Right renal cortex interstitium (tissue), 3 donors: ENCODE measurements around the gene ASB7. TPM values are rescaled to one million over a fixed set of nuclear protein-coding genes. Genes with fewer than 3 reads are reported as not detected.

Experiments used
- DNase-seq, 3 donors: peaks; one replicate each; pipeline ENCODE4 v3.0.0-alpha.2; 2013; ENCODE audit warnings: low read depth in 3 of 3, low spot score in 2 of 3
- polyA plus RNA-seq, 3 donors: library from polyadenylated mRNA; unstranded; fragments of 120-200 nt; gene quantifications; one replicate each; pipeline ENCODE4 v1.2.1, GENCODE V29; 2013; ENCODE audit not compliant: insufficient read length in 3 of 3

Gene ASB7
- polyA plus RNA-seq, 3 donors: 16.3 to 18.0 (median 16.4) TPM

DNA sequence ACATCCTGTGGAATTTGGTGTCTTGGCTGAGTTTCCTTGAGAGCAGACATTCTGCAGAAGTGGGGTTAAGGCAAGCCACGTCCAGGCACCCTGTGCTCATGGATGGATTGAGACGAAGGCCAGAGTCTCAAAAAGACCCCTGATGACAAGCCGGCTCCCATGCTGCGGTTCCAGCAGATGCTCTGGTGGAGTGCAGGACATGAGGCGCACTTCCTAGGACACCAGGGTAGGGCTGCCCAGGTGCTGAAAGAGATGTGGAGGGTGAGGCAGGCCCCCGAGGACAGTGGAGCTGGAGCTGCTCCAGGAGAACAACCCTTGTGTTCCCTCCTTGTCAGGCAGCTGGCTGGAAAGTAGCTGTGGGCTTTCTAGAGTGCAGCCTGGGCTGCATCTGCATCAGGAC, 81.0 kb downstream of the ASB7 start:
- DNase-seq: no peak

DNA sequence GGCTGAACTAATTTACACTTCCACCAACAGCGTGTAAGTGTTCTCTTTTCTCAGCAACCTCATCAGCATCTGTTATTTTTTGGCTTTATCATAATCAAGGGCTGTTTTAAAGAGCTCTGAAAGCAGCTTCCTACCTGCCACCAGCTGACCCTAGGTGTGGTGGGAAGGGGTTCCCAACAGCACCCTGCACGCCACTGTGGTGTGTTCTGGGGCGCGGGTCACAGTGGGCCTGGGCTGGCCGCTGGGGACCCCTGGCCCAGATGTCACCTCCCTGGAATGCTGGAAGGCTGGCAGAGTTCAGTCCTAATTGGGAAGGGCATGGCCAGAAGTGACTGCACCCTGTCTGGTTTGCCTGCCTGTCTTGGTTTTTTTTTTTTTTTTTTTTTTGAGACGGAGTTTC, 82.2 kb downstream of the ASB7 start:
- no peak for DNase-seq

DNA sequence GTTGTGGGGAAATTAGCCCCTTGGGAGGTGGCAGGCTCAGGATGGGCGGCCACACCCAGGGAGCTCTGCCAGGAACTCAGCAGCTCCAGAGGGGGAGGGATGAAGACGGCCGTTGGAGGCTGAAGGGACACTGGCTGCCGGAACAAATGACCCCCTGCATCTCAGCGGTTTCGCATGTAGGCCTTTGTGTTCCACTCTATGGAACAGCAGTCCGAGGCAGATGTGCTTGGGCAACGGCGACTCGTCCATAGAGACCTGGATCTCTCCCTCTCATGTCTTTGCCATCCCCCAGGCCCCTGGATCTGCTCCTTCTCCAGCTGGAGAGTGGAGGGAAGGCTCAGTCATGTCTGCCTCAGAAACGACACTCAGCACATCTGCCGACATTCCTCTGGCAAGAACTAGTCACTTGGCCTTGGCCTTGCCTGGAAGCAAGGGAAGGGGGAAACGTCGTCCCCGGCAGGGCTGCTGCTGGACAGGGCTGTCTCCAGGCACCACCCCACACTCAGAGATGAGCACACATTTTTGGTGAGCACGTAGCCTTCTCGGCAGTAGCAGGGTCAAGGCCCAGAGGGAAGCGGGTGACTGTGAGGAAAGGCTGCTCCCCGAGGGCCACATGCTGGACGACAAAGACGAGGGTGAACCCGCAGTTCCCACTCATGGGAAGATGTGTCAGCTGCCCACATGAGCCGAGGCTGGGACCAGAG, 83.8 kb downstream of the ASB7 start:
- DNase-seq: no peak

DNA sequence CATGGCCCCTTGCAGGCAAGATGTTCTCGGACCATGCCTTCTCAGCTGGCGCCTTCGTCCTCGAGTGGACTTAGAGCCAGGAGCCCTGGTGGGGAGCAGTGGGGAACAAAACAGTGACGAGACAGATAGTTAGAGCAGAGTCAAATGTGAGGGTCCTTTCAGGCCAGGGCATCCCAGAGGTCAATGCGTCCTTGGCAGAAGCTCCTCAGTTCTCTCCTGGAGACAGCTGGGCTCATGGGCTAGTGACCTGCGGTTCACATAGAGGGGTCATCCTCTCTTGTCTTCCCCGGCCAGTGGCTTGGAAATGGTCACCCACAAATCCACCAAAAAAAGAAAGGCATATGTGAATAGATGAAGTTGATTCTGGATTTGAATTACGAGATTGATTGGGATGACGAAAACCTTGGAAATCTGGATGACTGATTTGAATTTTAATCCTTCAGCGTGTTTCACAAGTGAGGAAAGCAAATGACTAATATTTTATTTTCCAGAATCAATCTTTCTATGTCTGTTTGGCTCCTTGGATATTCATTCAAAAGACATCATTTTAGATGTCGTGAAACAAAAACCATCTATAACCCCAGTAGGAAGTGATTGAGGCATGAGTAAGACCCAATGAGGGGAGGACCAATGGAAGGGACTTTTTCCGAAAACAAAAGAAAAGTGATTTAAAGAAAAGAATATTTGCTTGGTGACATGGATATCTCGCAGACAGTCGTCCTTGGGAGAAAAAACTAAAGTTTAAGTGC, 84.5 kb downstream of the ASB7 start:
- DNase-seq: no peak

DNA sequence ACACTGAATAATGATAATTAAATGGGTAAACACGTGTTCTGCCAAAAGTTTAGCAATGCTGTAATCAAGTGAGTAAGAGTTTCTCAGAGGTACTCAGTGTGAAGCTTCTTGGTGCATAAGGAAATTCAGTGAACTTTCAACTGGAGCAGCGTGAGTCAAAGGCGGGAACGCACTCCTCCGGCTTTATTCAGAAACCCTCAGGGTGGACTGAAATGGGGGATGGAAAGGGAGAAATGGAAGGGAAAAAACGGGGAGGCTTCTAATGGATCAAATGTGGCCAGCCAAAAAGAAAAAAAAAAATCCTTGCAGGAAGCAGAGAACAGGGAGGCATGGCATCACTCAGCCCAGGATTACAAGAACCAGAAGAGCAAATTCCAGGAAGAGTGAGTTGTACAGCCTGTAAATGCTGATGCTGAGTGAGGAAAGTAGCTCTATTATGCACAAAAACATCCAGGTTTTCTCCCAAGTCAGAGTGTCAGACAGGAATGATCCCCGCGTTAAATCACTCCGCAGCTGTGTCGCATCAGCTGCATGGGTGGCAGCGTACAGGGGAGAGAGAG, 85.3 kb downstream of the ASB7 start:
- no peak for DNase-seq

DNA sequence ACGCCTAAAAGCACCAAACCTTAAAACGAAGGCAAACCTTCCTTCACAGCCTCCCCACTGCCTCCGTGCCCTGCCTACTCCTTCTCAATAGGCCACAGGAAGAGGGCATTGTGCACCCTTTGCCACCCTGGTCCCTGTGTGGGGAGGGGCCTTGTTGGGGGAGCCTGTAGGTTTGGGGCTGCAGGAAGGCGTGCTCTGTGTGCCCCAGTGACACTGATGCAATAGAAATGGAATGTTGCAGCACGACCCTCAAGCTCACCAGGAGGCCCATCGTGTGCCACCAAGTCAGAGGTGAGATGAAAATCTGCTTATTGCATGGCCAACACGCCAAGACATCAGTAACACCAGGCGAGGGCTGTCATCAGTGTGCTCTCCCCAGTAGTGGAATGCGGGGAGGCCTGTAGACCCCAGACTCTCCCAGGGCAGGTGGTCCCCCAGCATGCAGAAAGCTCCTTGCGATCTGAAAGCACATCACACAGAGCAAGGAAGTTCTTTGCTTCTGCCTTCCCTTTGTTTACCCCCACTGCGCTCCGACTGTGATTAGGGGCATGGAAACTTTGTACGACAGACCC, 86.2 kb downstream of the ASB7 start:
- no peak for DNase-seq

DNA sequence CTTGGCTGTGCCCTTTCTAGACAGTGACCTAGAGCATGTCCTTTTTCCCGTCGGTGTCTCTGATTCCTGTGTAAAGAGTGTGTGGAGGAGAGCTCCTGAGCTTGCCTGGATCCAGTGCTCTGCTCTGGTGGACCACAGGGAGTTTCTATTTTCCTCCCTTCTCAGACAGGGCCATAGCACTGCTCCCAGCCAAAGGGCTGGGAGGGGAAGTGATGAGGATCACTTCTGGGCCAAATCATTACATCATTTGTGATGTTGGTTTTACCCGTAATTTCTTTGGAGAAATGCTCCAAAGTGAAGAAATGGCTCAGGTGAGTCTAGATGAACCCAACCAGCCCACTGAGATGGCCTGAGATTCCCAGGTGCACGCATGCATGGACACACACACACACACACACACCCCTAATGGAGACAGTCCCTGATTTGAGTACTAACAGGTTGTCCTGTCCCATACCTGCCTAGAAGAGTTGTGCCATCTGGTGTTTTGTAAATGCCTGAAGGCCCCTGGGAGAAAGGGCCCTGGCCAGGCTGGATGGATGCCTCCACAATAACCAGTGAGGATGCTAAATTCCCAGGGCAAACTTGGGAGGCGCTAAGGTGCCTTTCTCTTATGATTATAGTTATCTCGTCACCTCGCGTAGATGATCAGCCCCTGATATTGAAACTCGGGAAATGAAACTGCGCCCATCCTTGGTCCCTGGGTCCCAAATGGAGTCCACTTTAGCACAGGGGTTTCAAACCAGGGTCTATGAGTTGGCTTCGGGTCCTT, 86.9 kb downstream of the ASB7 start:
- no peak for DNase-seq

DNA sequence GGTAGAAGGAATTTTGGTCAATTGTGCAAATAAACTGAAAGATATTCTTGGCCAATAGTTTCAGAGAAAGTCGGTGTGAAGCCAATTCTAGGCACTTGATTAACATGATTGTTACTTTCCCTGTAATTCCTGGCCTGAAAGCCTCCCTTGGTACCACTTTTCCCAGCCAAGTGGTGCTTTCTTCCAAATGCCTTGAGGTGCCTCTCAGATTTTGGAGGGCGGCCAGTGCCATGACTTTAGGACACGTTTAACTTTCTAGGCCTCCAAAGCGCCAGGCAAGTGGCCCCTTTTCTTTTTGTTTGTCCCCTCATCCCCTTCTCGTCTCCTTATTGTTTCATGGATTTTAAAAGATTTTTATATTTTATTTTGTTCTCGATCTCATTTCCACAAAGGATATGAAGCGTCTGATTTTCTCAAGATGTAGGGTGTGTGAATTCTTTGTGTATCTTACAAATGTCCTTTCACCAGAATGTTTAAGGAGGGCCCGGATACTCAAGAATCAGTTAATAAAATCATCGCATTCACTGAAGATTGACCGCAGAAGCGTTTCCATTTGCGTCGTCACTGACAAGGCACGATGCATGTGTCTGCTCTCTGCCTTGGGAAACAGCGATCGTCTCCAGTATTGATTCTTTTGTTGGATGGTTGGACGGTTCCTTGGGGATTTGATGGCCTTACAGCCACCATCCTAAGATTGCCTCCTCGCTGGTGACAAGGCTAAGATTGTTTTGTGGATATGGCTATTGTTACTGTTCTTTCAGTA, 87.8 kb downstream of the ASB7 start:
- no peak for DNase-seq

DNA sequence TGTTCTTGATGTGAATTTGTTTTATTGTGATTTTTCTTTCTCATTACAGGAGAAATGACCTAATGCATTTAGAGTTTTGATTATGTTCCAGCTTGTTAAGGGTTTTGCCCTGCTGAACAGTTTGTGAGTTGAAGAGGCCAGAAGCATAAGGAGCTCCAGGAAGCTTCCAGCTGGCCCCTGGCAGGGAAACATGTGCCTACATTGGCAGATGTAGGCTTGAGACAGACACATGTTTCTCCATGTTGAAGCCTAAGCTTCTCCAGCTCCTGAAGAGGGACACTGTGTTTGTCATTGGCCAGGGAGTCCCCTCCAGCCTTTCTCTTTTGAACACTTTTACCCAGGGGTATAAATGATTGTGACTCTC, 88.4 kb downstream of the ASB7 start:
- DNase-seq: no peak

DNA sequence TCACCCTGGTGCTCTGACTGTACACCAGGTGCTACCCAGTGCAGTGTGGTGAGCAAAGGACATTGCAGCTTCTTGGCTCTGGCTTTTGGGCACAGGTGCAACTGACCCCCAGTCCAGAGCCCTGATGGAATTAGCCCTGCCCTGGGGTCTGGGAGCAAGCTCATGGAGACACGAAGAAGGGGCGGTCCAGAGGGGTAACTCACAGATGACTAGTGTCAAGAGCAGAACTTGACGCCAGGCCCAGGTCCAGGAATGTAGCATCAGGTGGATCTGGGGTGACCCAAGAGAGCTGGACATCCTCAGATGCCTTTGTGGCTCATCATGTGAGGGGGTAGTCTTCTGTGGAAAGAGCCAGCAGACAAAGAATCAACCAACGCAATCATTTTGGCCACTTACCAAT, 88.9 kb downstream of the ASB7 start:
- no peak for DNase-seq

DNA sequence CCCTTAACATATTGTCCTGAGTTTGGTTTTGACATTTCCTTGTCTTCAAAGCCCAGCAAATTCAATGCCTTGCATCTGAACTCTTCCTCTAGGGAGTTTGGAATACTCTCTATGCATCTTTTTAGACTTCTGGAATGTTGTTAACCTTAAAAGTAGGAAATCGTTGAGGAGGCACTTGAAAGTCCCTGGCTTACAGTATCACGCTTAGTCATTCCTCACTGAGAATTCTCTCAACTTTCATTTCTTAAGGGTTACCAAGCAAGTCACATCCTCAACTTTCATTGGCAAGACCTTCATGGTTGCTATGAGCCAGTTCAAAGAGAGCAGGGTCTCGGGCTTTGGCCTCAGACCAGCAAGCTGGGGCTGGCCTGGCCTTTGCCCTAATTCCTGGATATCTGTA, 89.9 kb downstream of the ASB7 start:
- DNase-seq: no peak

DNA sequence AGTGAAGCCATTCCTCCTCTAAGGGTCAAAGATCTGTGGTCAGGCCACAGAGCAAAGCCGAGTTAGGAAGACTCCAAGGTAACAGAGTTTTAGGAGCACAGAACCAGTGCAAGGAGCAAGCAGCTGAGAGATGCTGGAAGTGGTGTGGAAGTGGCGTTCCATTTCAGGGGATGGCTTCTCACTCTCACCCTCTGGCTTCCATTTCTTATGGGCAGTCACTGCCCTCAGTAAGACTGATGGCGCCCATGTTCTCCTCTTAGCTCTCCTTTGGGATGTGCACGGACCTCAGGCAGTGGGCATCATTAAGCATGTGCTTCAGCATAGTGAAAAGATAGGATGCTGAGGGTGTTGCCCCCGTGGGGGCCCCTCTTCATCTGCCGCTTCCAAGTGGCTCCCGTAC, 90.3 kb downstream of the ASB7 start:
- no peak for DNase-seq

DNA sequence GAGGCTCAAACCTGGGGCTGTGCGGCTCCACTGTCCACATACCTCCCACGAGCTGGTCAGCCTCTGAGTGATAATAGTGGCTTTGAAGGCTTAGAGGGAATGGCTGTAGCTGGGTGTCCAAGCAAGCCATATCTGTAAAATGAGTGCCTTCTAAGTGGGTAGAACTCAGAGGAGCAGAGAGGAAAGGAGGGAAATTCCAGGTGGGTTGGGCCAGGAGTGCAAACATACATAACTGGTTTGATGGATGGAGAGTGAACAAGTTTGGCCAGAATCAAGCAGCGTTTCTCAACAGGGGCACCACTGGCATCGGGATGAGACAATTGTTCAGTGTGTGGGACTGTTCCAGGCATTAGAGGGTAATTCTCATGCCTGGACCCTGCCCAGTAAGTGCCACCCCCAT, 91.1 kb downstream of the ASB7 start:
- DNase-seq: no peak

DNA sequence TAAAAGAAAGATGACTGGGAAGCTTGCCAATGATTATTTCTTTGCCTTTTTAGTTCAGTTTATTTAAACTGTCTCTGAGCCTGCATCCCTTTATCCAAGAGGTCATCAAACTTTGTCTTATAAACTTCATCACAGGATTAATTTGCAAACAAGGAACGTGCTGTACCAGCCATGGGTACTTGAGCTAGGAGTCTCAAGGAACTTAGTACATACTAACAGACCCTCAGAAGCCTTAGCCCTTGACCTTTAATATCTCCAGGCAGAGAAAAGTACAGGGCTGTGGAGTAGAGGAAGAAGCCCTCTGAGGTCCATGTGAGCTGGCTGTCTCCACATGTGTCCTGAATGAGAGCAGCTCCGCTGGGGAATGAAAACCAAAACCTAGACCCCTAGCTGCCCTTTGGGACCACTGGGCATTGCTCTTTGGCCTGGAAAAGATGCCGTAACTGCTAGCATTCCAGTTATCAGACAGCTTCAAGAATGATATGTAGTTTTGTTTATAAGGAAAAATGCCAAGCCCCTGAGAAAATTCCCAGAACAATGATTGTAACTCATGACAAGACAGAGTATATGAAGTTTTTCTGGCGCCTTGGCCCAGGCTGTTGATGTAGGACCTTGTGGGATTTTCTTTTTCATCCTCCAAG, 92.1 kb downstream of the ASB7 start:
- no peak for DNase-seq

DNA sequence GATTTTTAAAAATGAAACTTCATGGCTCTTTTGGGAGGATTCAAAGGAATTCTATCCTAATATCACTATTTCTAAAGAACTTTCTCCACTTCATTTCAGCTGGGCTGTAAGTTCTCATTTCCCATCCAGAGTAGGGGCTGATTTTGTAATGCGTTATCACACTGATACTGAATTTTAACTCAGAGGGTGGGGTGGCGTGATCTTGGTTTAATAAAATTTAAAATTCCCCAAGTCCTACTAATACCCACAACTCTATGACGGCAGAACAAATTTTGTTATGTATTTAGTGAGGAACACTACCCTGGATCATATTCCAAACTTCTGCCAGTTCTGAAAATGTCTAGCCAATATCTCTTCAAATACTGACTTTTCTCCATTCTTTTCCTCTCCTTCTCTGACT, 92.7 kb downstream of the ASB7 start:
- no peak for DNase-seq

DNA sequence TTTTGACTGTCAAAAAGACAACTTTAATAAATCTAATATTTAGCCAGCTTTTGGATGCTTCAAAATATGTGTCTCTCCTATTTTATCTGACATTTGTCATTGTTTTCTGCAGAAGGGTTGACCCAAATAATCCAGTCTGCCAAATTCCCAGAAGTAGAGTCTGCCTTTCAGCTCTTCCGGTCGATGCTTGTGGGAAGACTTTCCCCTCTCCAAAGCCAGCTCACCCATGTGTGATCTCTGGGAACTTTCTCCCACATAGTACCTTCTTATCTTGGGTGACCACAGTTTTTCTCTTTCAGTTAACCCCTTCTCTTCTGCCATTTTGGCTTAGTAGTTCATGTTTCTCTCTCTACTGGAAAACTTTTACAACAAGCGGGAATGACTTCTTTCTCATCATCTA, 94.1 kb downstream of the ASB7 start:
- DNase-seq: no peak
